Fibroblast of the aortic adventitia (primary cell): ENCODE data around the gene NELFA. TPM values are rescaled to one million over a fixed set of nuclear protein-coding genes. Genes with fewer than 3 reads are reported as not detected.
A peak's percentile ranks its signal among the peaks of the same experiment; 100 is the strongest.

ENCODE experiments used
- DNase-seq: peaks from one replicate; pipeline ENCODE4 v3.0.0-alpha.2; 2010; ENCODE audit warnings: low read depth
- H3K4me3 ChIP-seq: 2 replicates; pipeline ENCODE4 v1.5.1; 2011; ENCODE audit warnings: low read depth, mild to moderate bottlenecking, control low read depth, low read length, moderate library complexity
- CTCF ChIP-seq: IDR thresholded peaks from 2 replicates; pipeline ENCODE4 v1.5.1; 2011; ENCODE audit warnings: mild to moderate bottlenecking, low read length, control low read depth, inconsistent platforms; ENCODE audit not compliant: insufficient read depth
- total RNA-seq: library from RNA; depleted of rRNA; stranded (reverse); fragments of >200 nt; gene quantifications from 2 replicates; pipeline ENCODE4 v1.2.3, GENCODE V29; 2012; ENCODE audit warnings: low replicate concordance

The NELFA gene
- total RNA-seq, 1 donor: 14.8 TPM

GRCh38 chr4:1973661-1974060 is 35.1 kb downstream of the NELFA start:
- TF ChIP-seq CTCF: no peak
- no peak overlapping the region for H3K4me3 ChIP-seq
- no peak for DNase-seq

GRCh38 chr4:1973218-1973617 is 35.6 kb downstream of the NELFA start:
- H3K4me3 ChIP-seq: no peak overlapping the region
- no peak for DNase-seq
- no peak for TF ChIP-seq CTCF

GRCh38 chr4:1972414-1972813 is 36.4 kb downstream of the NELFA start:
- no peak overlapping the region for H3K4me3 ChIP-seq
- TF ChIP-seq CTCF: no peak
- DNase-seq: no peak

GRCh38 chr4:1971456-1972200 is 37.1 kb downstream of the NELFA start:
- TF ChIP-seq CTCF: no peak
- H3K4me3 ChIP-seq: no peak overlapping the region
- no peak for DNase-seq

- no peak for TF ChIP-seq CTCF
- no peak for DNase-seq
- H3K4me3 ChIP-seq: no peak overlapping the region
Observed at GRCh38 chr4:1970926-1971325, 37.8 kb downstream of the NELFA start.

GRCh38 chr4:1969928-1970723 is 38.6 kb downstream of the NELFA start:
- peak overlapping the region; percentile 17 for H3K4me3 ChIP-seq
- TF ChIP-seq CTCF: no peak
- DNase-seq: peak; percentile 83
